GM12875 (cell line): ENCODE data around the gene RBM20.
"Not testable (repeated sequence)": the region's sequence is repeated elsewhere in the genome, so short reads cannot be mapped to it uniquely, and the experiment has no call there.

Experiments used
- H3K4me3 ChIP-seq: one replicate; pipeline ENCODE4 v1.5.1; 2011; ENCODE audit warnings: low read depth, low read length, control low read depth
- TF ChIP-seq, protein P1 (sequence below): IDR thresholded peaks from 2 replicates; pipeline ENCODE4 v1.5.1; 2011; ENCODE audit warnings: low read depth, mild to moderate bottlenecking, control low read depth, inconsistent platforms, low read length, moderate library complexity, borderline replicate concordance; ENCODE audit not compliant: insufficient read depth

Gene RBM20

DNA sequence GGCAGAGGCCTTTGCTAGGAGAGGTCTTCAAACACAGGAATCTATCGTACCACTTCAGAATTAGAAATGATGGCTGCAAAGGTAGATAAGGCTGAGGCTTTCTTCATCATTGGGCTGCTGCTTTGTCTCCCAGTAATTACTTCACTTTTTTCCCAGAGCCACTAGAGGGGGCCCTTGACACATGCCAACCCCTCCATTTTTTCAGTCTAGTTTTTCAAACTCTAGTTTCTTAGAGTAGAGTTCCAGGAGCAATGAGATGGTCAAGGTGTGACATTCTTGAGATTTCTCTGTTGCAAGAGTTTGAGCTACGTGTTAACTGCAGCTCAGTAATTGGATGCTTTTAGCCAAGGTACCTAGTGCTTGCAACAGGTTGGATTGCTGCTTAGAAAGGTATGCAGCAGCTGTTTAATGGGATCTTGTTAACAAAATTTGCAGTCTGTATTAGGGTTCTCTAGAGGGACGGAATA lies 33.8 kb upstream of the RBM20 start:
- H3K4me3 ChIP-seq, result no peak overlapping the region
- TF ChIP-seq, protein P1, sequence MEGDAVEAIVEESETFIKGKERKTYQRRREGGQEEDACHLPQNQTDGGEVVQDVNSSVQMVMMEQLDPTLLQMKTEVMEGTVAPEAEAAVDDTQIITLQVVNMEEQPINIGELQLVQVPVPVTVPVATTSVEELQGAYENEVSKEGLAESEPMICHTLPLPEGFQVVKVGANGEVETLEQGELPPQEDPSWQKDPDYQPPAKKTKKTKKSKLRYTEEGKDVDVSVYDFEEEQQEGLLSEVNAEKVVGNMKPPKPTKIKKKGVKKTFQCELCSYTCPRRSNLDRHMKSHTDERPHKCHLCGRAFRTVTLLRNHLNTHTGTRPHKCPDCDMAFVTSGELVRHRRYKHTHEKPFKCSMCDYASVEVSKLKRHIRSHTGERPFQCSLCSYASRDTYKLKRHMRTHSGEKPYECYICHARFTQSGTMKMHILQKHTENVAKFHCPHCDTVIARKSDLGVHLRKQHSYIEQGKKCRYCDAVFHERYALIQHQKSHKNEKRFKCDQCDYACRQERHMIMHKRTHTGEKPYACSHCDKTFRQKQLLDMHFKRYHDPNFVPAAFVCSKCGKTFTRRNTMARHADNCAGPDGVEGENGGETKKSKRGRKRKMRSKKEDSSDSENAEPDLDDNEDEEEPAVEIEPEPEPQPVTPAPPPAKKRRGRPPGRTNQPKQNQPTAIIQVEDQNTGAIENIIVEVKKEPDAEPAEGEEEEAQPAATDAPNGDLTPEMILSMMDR, result peak; percentile 64

DNA sequence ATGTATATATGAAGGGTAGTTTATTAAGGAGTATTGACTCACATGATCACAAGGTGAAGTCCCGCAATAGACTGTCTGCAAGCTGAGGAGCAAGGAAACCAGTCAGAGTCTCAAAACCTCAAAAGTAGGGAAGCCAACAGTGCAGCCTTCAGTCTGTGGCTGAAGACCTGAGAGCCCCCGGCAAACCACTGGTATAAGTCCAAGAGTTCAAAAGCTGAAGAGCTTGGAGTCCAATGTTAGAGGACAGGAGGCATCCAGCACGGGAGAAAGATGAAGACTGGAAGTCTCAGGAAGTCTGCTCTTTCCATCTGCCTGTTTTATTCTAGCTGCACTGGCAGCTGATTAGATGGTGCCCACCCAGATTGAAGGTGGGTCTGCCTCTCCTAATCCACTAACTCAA lies 33.4 kb upstream of the RBM20 start:
- H3K4me3 ChIP-seq, result not testable (repeated sequence)

DNA sequence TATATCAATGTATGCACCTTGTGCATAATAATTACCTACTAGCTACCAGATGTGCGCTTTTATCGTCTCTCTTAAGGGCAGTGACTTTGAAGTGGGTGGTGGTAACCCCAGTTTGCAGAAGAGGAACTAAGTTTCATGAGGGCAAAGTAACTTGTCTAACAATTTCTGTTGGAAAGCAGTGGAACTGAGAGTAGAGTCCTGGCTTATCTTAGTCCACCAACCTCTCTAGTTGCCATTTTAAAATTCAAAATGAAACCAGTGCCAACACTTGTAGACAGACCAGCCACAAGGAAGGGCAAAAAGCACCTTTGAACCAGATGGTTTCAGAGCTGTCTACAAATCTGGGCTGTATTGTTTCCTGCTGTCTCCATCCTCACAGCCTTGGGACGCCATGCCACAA lies 32.0 kb upstream of the RBM20 start:
- TF ChIP-seq, protein P1, result no peak
- no peak overlapping the region for H3K4me3 ChIP-seq

DNA sequence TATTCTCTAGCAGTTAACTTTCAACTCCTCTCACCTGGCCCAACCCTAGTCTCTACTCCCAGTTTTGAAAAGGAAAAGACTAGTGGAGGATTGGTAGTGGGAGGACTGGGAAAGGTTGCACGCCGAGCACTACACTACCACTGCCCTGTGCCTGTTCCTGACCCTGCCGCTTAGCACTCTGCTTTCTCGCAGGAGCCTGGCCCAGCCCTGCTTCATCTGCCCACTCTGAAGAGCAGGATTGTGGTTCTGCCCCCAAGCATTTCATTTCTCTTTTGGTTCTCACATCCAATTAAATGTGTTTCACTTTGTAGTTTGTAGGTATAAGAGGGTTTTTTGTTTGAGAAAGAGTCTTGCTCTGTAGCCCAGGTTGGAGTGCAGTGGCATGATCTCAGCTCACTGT lies 31.5 kb upstream of the RBM20 start:
- TF ChIP-seq, protein P1, result no peak
- no peak overlapping the region for H3K4me3 ChIP-seq

DNA sequence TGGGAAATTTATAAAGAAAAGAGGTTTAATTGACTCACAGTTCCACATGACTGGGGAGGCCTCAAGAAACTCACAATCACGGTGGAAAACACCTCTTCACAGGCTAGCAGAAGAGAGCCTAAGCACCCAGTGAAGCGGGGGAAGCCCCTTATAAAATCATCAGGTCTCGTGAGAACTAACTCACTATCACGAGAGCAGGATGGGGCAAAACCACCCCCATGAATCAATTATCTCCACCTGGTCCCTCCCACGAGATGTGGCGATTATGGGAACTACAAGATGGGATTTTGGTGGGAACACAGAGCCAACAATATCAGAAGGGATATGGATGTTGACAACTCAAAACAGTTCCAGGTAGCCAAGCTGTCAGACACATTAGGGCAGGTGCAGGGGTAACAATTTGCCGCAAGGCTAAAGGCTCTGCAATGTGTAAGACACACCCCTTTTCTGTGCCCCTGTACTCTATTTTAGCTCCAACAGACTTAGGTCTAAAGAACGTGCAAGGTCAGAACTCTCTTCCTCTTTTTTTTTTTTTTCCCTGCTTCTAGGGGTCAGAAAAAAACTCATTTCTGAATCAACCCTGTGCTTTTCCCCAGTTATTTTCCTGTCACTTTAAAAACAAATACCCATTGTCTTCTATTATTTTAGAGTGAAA lies 30.7 kb upstream of the RBM20 start:
- TF ChIP-seq, protein P1, result no peak
- H3K4me3 ChIP-seq, result no peak overlapping the region

DNA sequence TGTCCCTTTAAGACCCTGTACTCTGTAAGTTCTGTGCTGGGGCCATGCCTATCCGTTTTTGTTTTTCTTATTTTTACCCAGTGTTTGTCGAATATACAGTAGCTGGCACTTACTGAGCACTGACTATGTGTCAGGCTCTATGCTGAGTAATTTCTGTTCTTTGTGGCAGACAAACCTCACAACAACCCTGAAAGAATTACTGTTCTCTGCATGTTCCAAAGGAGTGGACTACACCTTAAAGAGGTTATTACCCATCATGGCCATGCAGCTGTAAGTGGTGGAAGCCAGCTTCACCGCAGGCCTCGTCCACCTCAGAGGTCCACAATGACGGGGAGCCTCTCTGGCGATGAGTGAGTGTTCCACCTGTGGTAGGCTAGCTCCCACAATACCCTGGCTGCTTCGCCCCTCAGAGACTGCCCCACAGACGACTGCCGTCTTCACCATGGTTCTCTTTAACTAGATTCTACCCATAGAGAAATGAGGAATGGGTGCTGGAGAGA lies 30.1 kb upstream of the RBM20 start:
- TF ChIP-seq, protein P1, result no peak

DNA sequence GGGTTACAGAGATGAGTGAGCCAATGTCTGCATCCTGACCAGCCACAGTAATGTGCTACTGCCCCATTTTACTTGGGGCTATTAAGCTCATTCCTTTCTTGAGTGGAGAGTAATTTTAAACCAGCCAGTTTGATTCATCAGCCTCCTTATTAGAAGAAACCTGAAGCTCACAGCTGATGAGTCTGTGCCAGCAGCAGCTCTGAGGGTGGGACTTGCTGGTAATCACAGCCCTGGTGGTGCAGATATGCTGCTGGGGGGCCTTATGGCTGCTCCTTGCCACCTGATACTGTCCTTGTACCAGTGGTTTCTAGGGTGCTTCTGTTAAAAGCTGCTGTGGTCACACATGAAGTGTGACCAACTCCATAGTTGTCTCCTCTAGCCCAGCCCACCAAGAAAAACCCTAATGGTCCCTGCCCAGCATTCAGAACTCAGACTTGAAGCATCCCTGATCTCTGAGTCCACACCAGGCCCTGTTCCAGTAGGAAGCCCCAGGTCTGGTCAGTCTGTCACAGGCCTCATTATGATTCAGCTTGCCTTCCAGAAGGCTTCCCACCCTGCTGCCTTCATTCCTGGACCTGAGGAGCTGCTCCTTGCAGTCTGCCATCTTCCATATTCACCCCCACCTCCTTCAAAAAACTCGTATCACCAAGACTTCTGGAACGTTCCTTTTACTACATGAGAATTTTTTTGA lies 28.9 kb upstream of the RBM20 start:
- TF ChIP-seq, protein P1, result no peak
- no peak overlapping the region for H3K4me3 ChIP-seq

More for the DNA sequence above, 30.1 kb upstream of the RBM20 start:
- H3K4me3 ChIP-seq, result no peak overlapping the region
